ENCODE data around the gene ALG10.
A peak's percentile ranks its signal among the peaks of the same experiment; 100 is the strongest.
"Not testable (repeated sequence)": the region's sequence is repeated elsewhere in the genome, so short reads cannot be mapped to it uniquely, and the experiment has no call there.

Gene ALG10

DNA sequence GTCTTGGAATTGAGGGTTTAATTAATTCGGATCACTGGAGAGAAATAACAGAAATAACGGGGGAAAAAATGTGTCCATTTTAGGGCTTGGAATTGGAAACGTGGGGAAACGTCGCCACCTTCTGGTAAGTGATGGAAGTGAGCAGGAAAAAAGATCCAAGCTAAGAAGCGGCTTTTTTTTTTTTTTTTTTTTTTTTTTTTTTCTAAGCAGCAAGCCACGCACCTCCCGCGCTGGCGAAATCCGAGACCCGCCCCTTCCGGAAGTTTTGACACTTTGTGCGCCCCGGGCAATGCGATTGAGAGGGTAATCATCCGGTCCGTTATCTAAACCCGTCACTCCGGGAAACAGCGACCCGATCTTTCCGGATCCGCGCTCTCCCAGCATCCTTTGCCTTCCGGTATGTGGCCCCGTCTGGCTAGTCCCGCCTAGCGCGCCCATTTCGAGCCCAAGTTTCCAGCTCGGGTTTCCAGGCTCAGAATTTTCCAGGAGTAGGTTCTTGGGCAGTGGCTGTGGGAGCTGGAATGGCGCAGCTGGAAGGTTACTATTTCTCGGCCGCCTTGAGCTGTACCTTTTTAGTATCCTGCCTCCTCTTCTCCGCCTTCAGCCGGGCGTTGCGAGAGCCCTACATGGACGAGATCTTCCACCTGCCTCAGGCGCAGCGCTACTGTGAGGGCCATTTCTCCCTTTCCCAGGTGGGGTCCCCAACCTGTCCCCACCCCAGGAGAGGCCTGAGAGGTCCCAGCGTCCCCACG lies at the start of gene ALG10:
ALG10 (plus strand) TSS at position 418 of the 752 bp plus-strand sequence; CDS start at position 522, 104 bp downstream.
- DNase-seq = peak; percentile 97

- DNase-seq = not testable (repeated sequence)
Measured at GRCh38 chr12:33972884-33973283, 49.4 kb upstream of the ALG10 start.

GRCh38 chr12:33977887-33978286 lies 44.4 kb upstream of the ALG10 start:
- DNase-seq = no peak

GRCh38 chr12:33988197-33988805 lies 34.0 kb upstream of the ALG10 start:
- DNase-seq = no peak

DNA sequence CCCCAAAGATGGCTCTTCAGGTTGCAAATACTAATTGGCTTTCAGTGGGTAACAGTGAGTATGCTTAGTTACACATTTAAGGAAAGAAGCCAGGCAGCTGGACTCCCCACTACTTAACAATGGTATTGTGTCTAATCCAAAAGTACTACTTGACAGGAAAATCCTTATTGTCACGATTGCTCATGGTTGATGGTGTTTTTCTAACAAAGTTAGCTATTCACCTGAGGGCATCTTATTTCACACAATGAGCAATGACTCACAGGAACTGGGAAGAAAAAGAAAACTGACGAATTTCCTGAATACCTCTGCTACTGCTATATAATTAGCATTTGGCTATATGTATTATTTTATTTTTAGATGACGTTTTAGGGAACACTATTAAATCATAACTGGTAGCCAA lies 33.4 kb upstream of the ALG10 start:
- no peak for DNase-seq

DNA sequence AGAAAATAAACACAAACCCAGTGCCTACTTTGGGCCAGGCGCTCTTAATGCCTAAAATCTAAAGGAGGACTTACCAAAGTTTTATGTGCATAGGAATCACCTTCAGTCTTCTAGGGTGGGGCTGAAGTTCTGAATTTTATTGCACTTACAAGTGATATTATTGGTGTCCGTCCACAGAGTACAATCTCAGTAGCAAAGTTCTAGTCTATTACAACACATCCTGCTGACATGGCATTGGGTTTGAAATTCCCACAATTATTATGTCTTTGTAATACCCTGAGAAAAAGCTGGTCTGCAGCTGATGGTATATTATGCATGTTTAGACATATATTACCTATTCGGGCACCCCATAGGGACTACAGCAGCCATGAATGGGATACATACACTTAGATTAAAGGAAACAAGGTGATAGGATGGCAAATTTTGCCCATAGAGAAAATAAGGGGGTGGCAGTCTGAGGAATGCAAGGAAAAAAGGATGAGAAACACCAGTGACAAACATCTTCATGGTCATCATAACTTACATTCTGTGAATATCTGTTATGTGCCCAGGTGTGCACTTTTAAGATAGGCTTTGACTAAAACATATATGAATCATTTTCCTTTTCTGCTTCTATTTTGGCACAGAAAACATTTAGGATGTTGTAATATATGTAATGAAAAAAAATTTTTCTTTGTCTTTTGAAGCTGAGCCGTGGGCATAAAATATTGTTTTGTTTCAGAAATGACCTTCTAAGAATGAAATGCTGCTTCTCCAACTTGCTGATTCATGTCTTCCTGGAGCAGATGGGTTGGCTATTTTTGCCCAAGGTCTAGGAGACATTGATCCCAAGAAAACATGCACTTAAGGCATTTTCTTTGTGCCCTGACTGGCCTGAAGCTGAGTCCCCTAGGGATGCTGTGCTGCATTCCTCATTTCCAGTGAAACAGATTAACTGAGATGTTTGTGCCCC lies 27.2 kb upstream of the ALG10 start:
- no peak for DNase-seq

GRCh38 chr12:34008835-34009234 lies 13.5 kb upstream of the ALG10 start:
- not testable (repeated sequence) for DNase-seq

GRCh38 chr12:34016361-34016760 lies 5.9 kb upstream of the ALG10 start:
- no peak for DNase-seq

- no peak for DNase-seq
Measured at GRCh38 chr12:34021071-34021470, 1.2 kb upstream of the ALG10 start.

- DNase-seq = not testable (repeated sequence)
Measured at GRCh38 chr12:34027661-34028060, 5.4 kb downstream of the ALG10 start.

DNA sequence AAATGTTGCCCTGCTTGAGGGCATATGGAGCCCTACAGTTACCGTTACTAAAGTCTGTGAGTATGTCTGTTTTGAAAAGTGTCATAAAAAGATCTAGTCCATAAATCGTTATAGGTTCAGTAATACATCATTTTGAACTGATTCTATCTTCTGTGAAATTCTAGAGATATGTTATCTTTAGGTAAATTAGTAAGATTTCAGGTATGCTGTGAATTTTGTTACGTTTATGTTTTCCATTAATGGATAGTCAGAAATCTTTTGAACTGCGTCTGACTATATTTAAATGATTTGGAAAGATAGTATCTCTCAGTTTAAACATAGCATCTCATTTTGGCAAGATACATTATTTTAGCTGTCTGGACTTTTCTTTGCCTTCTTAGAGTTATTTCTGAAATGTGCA lies 8.3 kb downstream of the ALG10 start:
- no peak for DNase-seq

GRCh38 chr12:34033628-34034296 lies 11.5 kb downstream of the ALG10 start:
- DNase-seq = peak; percentile 25

- DNase-seq = not testable (repeated sequence)
Measured at GRCh38 chr12:34038357-34038756, 16.1 kb downstream of the ALG10 start.

- DNase-seq = no peak
Measured at GRCh38 chr12:34046570-34046969, 24.3 kb downstream of the ALG10 start.

GRCh38 chr12:34047855-34048254 lies 25.6 kb downstream of the ALG10 start:
- DNase-seq = not testable (repeated sequence)

GRCh38 chr12:34048714-34049113 lies 26.4 kb downstream of the ALG10 start:
- no peak for DNase-seq

DNA sequence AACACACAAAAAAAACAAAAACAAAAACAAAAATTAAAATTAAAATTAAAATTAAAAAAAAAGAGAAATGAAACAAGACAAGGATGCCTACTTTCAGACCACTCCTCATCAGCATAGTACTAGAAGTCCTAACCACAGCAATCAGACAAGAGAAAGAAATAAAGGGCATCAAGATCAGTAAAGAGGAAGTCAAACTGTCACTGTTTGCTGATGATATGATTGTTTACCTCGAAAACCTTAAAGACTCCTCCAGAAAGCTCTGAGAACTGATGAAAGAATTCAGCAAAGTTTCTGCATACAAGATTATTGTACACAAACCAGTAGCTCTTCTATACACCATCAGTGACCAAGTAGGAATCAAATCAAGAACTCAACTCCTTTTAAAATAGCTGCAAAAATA lies 29.2 kb downstream of the ALG10 start:
- DNase-seq = no peak

DNA sequence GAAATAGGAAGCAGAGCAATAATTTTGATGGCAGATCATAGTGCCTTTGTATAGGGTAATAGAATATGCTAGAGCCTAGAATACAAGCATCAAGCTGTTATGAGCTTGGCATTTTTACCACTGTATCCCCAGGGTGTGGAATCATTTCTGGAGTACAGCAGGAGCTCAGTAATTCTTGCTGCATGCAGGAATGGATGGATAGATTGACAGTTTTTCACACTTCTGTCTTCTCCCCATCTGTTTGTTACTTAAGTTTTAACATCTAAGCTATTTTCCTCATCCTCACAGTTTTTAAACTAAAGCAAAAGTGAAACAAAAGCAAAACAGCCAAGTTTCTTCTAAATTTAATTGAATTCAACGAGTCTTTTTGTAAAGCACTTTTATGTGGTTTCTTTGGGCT lies 32.6 kb downstream of the ALG10 start:
- DNase-seq = no peak
